HG02623 (cell line): ENCODE data around the gene GPC5.

ENCODE experiments used
- ATAC-seq: cut with Tn5 transposase; IDR thresholded peaks from one replicate; pipeline ENCODE4 v1.9.1; 2021; ENCODE audit warnings: moderate library complexity; ENCODE audit not compliant: unreplicated experiment

GPC5 gene

GRCh38 chr13:91934354-91934753, 535.9 kb downstream of the GPC5 start:
- no peak for ATAC-seq

GRCh38 chr13:91946498-91947070, 548.2 kb downstream of the GPC5 start:
- ATAC-seq, result no peak

GRCh38 chr13:91948736-91949135, 550.3 kb downstream of the GPC5 start:
- no peak for ATAC-seq

GRCh38 chr13:91950803-91951202, 552.4 kb downstream of the GPC5 start:
- ATAC-seq, result no peak

- no peak for ATAC-seq
These were observed 557.3 kb downstream of the GPC5 start for GRCh38 chr13:91955546-91956355.

GRCh38 chr13:91960947-91961346, 562.5 kb downstream of the GPC5 start:
- no peak for ATAC-seq

- ATAC-seq, result no peak
These were observed 564.5 kb downstream of the GPC5 start for GRCh38 chr13:91962946-91963345.

GRCh38 chr13:91965511-91965910, 567.1 kb downstream of the GPC5 start:
- no peak for ATAC-seq

GRCh38 chr13:91978571-91978970, 580.1 kb downstream of the GPC5 start:
- ATAC-seq, result no peak

GRCh38 chr13:91986761-91987483, 588.5 kb downstream of the GPC5 start:
- ATAC-seq, result no peak

- no peak for ATAC-seq
These were observed 589.9 kb downstream of the GPC5 start for GRCh38 chr13:91988331-91988730.

GRCh38 chr13:92012787-92013186, 614.4 kb downstream of the GPC5 start:
- ATAC-seq, result no peak

GRCh38 chr13:92017737-92018136, 619.3 kb downstream of the GPC5 start:
- ATAC-seq, result no peak

GRCh38 chr13:92028695-92029094, 630.3 kb downstream of the GPC5 start:
- ATAC-seq, result no peak

GRCh38 chr13:92029641-92030040, 631.2 kb downstream of the GPC5 start:
- ATAC-seq, result no peak

GRCh38 chr13:92038905-92039304, 640.5 kb downstream of the GPC5 start:
- ATAC-seq, result no peak

GRCh38 chr13:92042522-92042921, 644.1 kb downstream of the GPC5 start:
- no peak for ATAC-seq

GRCh38 chr13:92044351-92044750, 645.9 kb downstream of the GPC5 start:
- no peak for ATAC-seq

- ATAC-seq, result no peak
These were observed 656.0 kb downstream of the GPC5 start for GRCh38 chr13:92054389-92054788.

GRCh38 chr13:92074658-92075057, 676.2 kb downstream of the GPC5 start:
- no peak for ATAC-seq

GRCh38 chr13:92097337-92097903, 699.0 kb downstream of the GPC5 start:
- ATAC-seq, result no peak

- ATAC-seq, result no peak
These were observed 703.4 kb downstream of the GPC5 start for GRCh38 chr13:92101801-92102200.
